Epithelial cell of prostate (primary cell): ENCODE measurements around the gene CEL.
"Not testable (repeated sequence)": the region's sequence is repeated elsewhere in the genome, so short reads cannot be mapped to it uniquely, and the experiment has no call there.

Experiments
- DNase-seq: peaks from one replicate; pipeline ENCODE4 v3.0.0-alpha.2; 2011; ENCODE audit warnings: low read depth, low spot score
- H3K27ac ChIP-seq: fragments of 450-650 bp; 2 replicates; pipeline ENCODE4 v1.5.1; 2017; ENCODE audit warnings: mild to moderate bottlenecking

The CEL gene

GRCh38 chr9:133046196-133046899 is 15.4 kb upstream of the CEL start:
- no peak overlapping the region for H3K27ac ChIP-seq
- DNase-seq: no peak

- no peak for DNase-seq
Observed at GRCh38 chr9:133046900-133047295, 14.9 kb upstream of the CEL start.

GRCh38 chr9:133048595-133048994 is 13.2 kb upstream of the CEL start:
- H3K27ac ChIP-seq: no peak overlapping the region
- DNase-seq: no peak

More at GRCh38 chr9:133046900-133047295, 14.9 kb upstream of the CEL start:
- H3K27ac ChIP-seq: no peak overlapping the region

- no peak overlapping the region for H3K27ac ChIP-seq
- no peak for DNase-seq
Observed at GRCh38 chr9:133049043-133049442, 12.7 kb upstream of the CEL start.

- no peak overlapping the region for H3K27ac ChIP-seq
- DNase-seq: no peak
Observed at GRCh38 chr9:133050142-133050541, 11.6 kb upstream of the CEL start.

GRCh38 chr9:133050781-133051180 is 11.0 kb upstream of the CEL start:
- no peak overlapping the region for H3K27ac ChIP-seq
- no peak for DNase-seq

- DNase-seq: no peak
- no peak overlapping the region for H3K27ac ChIP-seq
Observed at GRCh38 chr9:133051281-133051900, 10.4 kb upstream of the CEL start.

- DNase-seq: no peak
- no peak overlapping the region for H3K27ac ChIP-seq
Observed at GRCh38 chr9:133051966-133052539, 9.7 kb upstream of the CEL start.

- DNase-seq: no peak
- no peak overlapping the region for H3K27ac ChIP-seq
Observed at GRCh38 chr9:133054194-133054890, 7.4 kb upstream of the CEL start.

- H3K27ac ChIP-seq: no peak overlapping the region
- no peak for DNase-seq
Observed at GRCh38 chr9:133054966-133055365, 6.8 kb upstream of the CEL start.

- H3K27ac ChIP-seq: no peak overlapping the region
Observed at GRCh38 chr9:133055788-133056420, 5.9 kb upstream of the CEL start.

GRCh38 chr9:133056533-133056932 is 5.2 kb upstream of the CEL start:
- H3K27ac ChIP-seq: no peak overlapping the region
- no peak for DNase-seq

More at GRCh38 chr9:133055788-133056420, 5.9 kb upstream of the CEL start:
- no peak for DNase-seq

GRCh38 chr9:133057006-133057405 is 4.8 kb upstream of the CEL start:
- H3K27ac ChIP-seq: no peak overlapping the region
- DNase-seq: no peak

GRCh38 chr9:133057553-133057952 is 4.2 kb upstream of the CEL start:
- DNase-seq: no peak

GRCh38 chr9:133058071-133058470 is 3.7 kb upstream of the CEL start:
- no peak for DNase-seq
- no peak overlapping the region for H3K27ac ChIP-seq

More at GRCh38 chr9:133057553-133057952, 4.2 kb upstream of the CEL start:
- no peak overlapping the region for H3K27ac ChIP-seq

- H3K27ac ChIP-seq: no peak overlapping the region
- no peak for DNase-seq
Observed at GRCh38 chr9:133058550-133059320, 3.0 kb upstream of the CEL start.

- DNase-seq: peak; percentile 24
- H3K27ac ChIP-seq: peak overlapping the region; percentile 31
Observed at GRCh38 chr9:133059623-133060022, 2.2 kb upstream of the CEL start.

- no peak for DNase-seq
- peak overlapping the region; percentile 31 for H3K27ac ChIP-seq
Observed at GRCh38 chr9:133060417-133060841, 1.4 kb upstream of the CEL start.

GRCh38 chr9:133061019-133061763 is 590 bp upstream of the CEL start:
- DNase-seq: not testable (repeated sequence)
- H3K27ac ChIP-seq: peak overlapping the region; percentile 31
